C4-2B (cell line): ENCODE results near the gene PGAP3.

ENCODE experiments used
- CTCF ChIP-seq: fragments of 450-650 bp; conservative IDR thresholded peaks from 2 replicates; pipeline ENCODE4 v1.5.1; 2017; ENCODE audit warnings: mild to moderate bottlenecking
- ZFX ChIP-seq: fragments of 450-650 bp; IDR thresholded peaks from 2 replicates; pipeline ENCODE4 v1.6.1; 2017

- TF ChIP-seq CTCF (no peak), ZFX (no peak)
Measured at GRCh38 chr17:39629898-39630297, 58.0 kb downstream of the PGAP3 start.
